GM18907 (cell line): ENCODE data around the gene LRRC4B.

Experiments used
- ATAC-seq: cut with Tn5 transposase; IDR thresholded peaks from one replicate; pipeline ENCODE4 v1.9.1; 2021; ENCODE audit warnings: mild to moderate bottlenecking, moderate library complexity; ENCODE audit not compliant: unreplicated experiment

Gene LRRC4B

GRCh38 chr19:50554212-50554611 lies 14.0 kb downstream of the LRRC4B start:
- no peak for ATAC-seq

DNA sequence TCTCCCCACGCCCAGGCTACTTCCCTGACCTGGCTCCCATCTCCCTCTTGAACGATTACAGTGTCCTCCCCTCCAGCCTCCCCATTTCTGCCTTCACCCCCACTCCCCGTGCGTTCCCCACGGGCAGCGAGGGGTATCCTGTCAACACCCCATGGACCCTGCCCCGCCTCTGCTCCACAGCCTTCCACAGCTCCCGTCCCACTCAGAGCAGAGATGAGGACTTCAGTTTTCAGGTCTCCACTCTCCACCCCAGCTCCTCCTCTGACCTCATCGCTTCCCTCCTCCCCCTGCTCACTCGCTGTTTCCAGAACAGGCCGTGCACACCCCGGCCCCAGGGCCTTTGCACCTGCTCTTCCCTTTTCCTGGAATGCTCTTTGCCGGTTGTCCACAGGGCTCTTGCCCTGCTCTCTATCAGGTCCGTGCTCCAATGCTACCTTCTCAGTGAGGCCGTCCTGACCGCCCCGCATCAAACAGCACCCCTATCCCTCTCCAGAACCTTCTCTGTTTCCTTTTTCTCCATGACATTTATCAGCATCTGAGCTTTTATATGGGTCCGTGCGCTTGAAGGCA lies 15.0 kb downstream of the LRRC4B start:
- no peak for ATAC-seq

- no peak for ATAC-seq
Observed at GRCh38 chr19:50552540-50552939, 15.7 kb downstream of the LRRC4B start.

GRCh38 chr19:50551715-50552187 lies 16.5 kb downstream of the LRRC4B start:
- ATAC-seq = no peak

GRCh38 chr19:50551034-50551714 lies 17.1 kb downstream of the LRRC4B start:
- ATAC-seq = no peak

DNA sequence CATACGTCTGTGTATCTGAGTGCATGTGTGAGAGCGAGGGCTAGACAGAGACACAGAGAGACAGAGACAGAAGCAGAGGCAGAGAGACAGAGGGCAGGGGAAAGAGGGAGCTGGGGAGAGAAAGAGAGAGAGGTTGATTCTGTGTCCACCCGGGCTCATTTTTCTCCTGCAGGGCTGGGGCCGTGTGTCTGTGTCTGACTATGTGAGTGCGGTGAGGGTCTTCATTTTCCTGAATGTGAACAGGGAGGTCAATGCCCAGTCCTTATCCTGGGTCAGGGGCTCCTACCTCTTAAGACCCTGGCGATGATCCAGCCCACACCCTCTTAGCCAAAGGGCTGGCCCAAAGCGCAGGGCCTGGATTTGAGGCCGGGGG lies 17.7 kb downstream of the LRRC4B start:
- ATAC-seq = no peak

DNA sequence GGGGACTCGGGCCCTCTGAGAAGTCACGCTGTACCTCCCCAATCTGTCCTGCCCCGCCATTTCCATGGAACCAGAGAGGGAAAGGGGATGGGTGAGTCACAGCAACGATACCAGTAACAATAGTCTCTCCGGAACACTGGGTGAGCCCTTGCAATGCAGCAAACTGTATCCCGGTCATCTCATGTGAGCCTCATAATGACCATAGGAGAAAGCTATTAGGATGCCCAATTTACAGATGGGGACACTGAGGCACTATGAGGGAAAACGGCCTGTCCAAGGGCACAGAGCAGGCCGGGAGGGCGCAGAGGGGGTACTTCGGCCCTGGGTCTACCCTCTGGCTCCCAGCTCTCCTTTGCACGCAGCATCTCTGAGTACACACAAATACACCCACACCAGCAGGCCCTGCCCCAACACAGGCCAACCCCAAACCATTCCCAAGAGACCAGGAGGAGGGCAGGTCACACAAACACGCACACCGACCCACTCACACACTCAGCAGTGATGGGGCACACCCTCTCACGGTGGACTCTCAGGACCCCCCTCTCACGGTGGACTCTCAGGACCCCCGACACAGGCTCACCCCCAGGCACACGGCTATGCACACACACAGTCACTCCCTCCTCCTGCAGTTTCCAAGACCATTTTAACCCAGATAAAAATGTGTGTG lies 18.2 kb downstream of the LRRC4B start:
- ATAC-seq = no peak

GRCh38 chr19:50549059-50549926 lies 18.9 kb downstream of the LRRC4B start:
- no peak for ATAC-seq

DNA sequence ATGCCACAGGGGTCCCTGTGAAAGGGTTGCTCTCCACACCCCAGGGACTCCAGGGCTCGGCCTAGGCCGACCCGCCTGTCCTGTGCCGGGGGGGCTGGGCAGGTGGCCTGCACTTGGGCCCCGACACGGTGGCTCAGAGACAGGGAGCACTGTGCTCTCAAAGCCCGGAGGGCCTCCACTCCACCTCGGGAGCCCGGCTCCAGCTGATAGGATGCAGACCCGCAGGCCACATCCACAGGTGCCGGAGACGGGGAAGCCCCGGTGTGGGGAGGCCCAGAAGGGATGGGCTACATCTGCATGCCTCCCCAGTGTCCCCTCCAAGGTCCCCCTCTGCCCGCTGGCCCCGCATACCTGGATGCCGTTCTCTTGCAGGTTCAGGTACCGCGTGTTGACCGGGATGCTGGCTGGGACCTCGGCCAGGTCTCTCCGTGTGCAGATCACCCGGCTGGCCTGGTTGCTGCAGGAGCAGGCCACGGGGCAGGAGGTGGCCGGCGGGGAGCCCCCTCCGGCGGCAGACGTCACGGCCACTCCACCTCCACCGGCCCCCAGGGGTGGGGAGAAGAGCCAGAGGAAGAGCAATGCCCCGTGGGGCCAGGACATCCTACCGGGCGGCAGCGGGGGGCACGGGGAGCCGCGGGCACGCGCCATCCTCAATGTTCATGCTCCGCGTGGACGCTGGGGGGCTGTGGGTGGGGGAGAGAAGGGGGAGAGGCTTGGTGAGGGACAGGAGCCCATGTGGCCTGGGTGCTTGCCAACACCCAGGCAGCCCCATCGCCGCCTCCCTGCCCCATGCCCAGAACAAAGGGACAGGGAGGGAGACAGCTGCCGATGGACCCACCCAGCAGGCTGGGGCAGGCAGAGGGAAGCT lies 19.8 kb downstream of the LRRC4B start:
- no peak for ATAC-seq

GRCh38 chr19:50547385-50548190 lies 20.6 kb downstream of the LRRC4B start:
- ATAC-seq = no peak

DNA sequence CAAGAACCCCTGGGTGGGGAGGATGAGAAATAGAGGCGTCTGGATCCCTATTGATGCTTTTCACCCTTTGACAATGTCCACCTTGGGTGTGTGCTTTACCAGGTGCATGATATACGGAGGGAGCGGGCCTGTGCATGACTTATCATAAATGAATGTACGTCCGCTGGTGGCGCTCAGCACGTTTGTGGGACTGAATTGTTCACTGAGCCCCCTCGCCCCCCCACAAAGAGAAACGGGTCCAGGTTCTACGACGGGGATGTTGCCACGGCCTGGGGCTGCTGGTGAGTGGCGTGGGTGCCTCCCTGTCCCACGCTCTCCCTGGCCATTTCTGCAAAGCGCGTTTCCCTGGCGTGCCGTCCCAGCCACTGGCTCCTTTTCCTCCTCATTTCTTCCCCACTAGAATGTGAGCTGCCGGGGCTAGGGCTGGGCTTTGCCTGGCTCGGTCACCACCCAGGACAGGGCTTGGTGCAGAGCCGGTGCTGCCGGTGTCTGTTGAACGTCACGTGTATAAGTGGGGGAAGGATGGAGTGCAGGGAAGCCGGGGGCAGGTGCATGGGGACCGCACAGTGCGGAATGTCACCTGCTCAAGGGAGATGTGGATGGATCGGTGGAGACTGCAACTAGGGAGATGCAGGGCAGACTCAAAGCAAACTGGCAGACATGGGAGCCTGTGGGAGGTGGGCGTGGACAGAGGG lies 21.6 kb downstream of the LRRC4B start:
- ATAC-seq = no peak

GRCh38 chr19:50542943-50543342 lies 25.3 kb downstream of the LRRC4B start:
- ATAC-seq = no peak

DNA sequence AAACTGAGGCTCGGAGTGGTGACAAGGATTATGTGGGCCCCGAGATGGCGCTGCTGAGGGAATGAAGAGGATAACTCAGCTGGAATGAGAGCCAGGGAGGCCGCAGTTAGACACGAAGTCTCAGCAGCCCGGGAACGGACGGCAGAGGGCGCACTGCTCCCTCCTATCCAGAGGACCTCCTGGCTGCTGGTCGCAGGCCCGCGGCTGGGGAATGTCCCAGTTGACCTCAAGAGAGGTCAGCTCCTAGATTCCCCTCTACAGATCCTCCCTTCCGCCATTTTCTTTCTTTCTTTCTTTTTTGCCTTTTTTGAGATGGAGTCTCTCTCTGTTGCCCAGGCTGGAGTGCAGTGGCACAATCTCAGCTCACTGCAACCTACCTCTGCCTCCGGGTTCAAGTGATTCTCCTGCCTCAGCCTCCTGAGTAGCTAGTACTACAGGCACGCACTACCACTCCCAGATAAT lies 30.4 kb downstream of the LRRC4B start:
- no peak for ATAC-seq

DNA sequence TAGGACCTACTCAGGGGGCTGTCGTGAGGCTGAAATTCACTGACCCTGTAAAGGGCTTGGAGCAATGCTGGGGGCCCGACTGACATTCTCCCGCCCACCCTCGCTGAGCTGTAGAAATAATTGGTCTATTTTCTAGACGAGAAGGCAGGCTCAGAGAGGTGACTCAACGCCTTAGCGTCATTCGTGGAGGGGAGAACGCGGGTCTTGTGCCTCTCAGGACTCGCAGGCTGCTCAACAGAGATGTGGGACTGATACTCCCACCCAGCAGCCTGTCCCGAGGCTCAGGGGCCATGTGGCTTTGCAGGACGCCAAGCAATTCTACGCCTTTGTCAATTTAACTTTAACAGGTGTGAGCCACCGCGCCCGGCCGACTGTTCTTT lies 30.9 kb downstream of the LRRC4B start:
- ATAC-seq = no peak

DNA sequence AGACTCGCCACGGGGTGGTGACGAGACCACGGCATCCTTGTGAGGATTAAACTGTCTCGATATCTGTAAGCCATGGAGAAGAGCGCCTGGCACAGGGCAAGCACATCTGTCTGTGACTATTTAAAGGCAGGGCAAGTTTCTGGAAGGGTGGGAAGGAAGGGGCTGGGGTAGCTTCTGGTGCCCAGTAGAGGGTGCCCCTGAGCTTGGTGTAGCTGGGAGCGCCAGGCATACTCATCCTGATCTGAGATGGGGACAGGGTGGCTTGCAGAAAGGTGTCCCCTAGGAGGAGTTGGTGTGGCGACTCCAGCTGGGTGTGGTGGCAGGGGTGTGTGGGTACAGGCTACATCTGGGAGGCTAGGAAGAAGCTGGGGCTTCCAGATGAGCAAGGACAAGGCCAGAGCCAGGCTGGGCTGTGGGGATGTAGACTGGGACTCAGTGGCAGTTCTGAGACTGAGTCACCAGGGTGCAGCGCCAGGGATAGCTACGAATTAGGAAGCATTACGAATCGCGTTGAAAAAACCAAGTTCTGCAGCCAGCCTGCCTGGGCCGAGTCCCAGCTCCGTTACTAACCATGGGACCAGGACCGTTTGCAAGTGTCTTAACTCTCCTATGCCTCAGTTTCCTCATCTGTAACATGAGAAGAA lies 31.5 kb downstream of the LRRC4B start:
- no peak for ATAC-seq

- ATAC-seq = no peak
Observed at GRCh38 chr19:50535672-50536187, 32.5 kb downstream of the LRRC4B start.

GRCh38 chr19:50534478-50534877 lies 33.8 kb downstream of the LRRC4B start:
- no peak for ATAC-seq

- no peak for ATAC-seq
Observed at GRCh38 chr19:50532952-50533351, 35.3 kb downstream of the LRRC4B start.
